DLD1 (cell line): Measurements from ENCODE around the gene RNF41.
"Not testable (repeated sequence)": the region's sequence is repeated elsewhere in the genome, so short reads cannot be mapped to it uniquely, and the experiment has no call there.

ENCODE experiments used
- in situ Hi-C: cut with HindIII; loops from 2 replicates; pipeline ENCODE4 v1.10.0; 2017; ENCODE audit warnings: low sequenced_read_pairs

Gene RNF41

DNA sequence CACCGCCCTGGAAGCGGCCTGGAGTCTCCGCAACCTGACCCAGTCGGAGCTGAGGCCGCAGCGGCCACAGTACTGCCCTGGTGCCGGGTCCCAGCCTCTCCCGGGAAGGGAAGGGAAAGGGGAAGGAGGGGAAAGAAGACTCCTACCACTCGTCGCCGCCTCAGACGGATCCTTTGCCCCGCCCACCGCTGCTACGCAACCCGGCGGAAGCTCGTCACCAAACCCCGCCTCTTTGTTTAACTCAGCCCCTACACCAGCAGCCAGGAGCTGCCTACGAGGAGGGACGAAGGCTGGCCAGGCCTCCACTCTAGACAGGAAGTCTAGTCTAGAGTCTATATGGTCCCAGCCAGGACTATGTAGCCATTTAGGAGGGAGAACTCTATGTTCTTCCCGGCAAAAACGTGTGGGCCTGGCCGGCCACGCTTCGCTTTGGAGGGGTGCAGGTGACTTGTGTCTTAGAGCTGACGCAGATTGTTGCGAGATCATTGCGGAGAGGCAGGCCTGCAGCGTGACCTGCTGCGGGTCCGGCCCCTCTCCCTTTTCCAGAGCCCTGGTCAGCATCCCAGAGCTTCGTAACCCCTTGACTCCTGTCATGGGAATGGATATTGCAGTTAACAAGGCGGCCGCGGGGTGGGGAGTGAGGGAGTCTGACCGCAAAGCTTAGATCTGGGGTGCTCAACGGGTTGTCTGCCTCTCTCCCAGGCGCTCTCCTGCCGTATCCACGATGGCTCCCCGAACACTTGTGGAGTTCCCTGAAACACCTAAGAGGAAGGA lies at the start of gene RNF41:
TSS of gene RNF41 (minus strand) at position 166 of the 774 bp plus-strand sequence. CDS start 7,875 bp downstream, outside the sequence.
- in situ Hi-C loops, result no loop called here

DNA sequence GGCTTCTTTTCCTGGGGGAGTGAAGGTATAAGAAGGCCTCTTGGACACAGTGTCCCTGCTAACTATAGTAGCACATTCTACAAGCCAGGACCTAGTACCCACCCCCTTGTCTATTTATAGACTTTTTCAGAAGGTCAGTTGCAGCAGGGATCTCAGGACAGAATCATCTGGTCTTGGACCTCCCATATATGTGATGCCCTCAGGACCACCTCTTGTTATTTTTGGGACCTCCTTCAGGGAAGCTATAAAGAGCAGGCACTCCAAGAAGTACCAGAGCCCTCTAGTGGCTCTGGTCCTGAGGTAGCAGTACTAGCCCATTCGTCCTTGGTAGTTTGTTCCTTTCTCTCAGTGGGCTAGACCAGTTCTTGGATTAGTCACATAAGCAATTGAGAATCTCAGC lies 49.3 kb upstream of the RNF41 start:
- in situ Hi-C loops, result no loop called here

DNA sequence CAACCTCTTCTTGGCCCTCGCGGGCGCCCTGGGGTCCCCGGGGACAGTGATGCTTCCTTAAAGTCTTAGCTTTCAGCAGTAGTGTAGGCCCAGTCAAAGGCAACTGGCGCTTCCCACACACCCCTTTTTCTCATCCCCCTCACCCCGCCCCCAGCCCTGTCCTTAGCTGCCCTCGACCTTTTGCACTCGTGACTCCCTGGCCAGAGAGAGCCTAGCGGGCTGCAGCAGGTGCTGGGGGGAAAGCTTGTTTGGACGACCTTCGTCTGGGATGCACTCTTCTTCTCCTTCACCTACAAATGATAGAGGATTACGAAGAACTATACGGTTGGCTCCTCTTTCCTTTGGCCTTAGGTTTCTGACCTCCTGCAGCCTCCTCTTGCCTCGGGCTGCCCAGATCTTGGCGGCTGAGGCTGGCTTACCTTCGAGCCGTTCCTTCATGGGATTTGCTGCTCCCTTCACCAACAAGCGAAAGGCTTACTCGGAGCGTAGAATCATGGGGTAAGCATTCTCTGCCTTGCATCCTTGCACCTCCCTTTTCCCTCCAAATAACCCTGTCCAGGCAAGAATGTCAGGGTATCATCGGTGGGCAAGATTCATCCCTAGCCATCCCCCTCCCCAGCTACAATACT lies 45.8 kb upstream of the RNF41 start:
- in situ Hi-C loops, result no loop called here

DNA sequence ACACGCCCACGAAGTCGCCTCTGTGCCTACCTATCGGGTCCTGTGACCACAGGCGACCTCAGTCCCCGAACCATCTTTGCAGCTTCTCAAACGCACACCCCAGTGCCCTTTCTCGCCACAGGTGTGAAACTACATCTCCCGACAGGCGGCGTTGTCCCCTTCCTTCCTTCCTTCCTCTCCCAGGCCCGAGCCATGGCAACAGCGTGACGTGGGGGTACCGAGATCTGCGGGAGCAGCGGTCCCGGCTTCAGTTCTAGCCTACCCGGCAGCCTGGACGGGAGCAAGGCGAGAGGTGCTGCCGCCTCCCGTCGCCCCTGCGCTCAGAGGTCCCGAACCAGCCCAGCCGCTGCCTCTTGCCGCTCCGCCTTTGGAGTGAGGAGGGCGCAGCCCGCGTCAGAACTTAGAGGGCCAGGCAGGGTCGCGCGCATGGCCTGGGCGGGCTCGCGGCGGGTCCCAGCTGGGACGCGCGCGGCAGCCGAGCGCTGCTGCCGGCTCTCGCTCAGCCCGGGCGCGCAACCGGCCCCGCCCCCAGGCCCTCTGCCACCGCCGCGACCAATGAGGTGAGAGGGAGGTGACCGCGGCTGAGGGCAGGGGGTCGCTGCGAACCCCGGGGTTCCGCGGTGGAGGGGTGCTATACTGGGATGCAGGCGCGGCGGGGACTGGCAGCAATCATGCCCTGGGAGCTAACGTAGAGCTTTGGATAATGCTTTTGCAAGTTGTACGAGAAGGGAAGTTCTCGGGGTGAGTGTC lies 45.1 kb upstream of the RNF41 start, which contains the start of gene COQ10A:
TSS of gene COQ10A (plus strand) at position 250 of the 750 bp plus-strand sequence. CDS start at position 427, 177 bp downstream.
- in situ Hi-C loops, result no loop called here

DNA sequence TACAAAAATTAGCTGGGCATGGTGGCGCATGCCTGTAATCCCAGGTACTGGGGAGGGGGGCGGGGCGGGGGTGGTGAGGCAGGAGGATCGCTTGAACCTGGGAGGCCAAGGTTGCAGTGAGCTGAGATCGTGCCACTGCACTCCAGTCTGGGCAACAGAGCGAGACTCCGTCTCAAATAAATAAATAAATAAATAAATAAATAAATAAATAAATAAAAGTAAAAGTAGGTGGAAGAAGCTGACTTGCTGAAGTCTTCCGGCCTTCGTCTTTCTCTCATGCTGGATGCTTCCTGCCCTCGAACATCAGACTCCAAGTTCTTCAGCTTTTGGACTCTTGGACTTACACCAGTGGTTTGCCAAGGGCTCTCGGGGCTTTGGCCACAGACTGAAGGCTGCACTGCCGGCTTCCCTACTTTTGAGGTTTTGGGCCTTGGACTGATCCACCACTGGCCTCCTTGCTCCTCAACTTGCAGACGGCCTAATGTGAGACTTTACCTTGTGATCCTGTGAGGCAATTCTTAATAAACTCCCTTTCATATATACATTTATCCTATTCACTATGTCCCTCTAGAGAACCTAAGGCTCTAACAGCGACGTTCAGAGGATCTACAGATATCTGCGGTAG lies 44.5 kb upstream of the RNF41 start:
- in situ Hi-C loops, result not testable (repeated sequence)

DNA sequence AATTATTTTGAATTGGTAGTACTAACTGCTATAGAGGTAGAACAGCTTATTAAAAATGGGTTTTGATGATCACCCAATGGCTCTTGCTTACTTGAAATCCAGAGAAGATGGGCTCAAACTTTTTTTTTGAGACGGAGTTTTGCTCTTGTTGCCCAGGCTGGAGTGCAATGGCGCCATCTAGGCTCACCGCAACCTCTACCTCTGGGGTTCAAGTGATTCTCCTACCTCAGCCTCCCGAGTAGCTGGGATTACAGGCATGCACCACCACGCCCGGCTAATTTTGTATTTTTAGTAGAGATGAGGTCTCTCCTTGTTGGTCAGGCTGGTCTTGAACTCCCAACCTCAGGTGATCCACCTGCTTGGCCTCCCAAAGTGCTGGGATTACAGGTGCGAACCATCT lies 41.2 kb upstream of the RNF41 start:
- in situ Hi-C loops, result not testable (repeated sequence)

DNA sequence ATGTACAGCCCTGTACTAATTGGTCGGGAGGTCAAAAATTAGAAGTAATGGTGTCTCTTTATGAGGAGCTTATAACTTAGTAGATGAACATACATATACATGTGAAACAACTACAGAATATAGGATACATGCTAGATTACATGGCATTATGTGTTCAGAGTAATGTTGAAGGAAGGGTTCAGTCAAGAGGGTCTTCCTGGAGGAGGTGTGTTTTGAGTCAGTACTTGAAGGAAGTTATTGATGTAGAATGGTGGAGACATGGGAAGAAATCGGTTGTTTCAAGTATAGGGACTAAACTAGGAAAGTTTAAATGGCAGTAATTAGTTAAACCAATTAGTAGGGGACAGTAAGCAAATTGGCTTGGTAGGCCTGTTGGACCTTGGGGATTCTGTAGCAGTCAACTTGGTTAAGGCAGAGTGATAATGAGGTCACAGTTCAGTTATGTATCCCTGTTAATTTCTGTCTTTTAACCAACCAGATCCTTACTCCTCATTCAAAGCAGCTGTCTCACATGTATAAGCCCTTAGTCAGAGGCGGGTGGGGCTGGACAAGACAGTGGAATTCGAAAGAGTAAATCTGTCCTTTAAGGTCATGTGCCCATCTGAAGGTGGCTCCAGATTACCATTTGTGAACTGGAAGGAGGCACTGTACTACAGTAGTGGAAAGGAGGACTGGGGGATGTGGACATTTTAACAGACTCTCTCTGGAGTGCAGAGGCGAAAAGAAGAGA lies 39.9 kb upstream of the RNF41 start:
- in situ Hi-C loops, result no loop called here

DNA sequence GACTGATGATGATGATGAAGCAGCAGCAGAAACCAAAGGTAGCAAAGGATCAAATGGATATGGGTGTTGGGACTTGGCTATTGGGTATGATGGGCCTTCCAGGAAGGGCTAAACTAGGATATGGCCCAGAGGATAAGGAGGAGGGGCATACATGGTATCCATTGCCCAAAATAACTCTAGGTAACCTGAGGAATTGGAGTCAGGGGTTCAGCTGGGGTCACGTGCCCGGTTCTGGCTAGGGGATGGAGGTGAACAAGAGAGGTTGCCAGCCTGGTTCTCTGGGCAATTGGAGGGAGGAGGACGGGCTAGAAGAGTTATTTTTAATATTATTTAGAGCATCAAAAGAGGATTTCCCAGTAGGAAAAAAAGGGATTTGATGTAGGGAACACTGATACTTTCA lies 39.2 kb upstream of the RNF41 start:
- in situ Hi-C loops, result no loop called here

DNA sequence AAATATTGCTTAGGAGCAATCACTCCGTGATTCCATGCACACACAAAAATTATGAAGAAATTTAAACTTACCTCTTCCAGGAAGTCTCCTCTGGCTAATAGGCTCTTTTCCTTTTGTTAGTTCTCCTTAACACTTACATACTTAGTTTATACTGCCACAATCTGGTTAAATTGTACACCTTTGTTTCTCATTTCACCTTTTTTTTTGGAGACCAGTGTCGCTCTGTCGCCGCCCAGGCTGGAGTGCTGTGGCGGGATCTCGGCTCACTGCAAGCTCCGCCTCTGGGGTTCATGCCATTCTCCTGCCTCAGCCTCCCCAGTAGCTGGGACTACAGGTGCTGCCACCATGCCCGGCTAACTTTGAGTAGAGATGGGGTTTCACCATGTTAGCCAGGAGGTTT lies 38.7 kb upstream of the RNF41 start:
- in situ Hi-C loops, result no loop called here

DNA sequence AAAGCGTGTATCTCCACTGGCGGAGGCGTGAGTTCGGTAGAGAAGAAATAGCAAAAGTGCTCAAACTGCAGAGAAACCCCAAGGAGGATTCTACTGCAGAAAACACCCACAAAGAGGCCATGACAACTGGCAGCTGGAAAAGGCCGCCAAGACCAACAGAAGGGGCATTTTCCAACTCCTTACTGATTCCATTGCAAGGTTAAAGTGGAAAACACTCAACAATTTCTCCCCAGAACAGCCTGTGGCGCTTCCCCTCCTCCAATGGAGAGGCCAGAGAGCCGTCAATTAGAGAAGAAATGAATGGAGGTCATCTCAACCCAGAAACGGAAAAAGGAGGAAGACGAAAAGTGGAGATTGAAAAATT lies 37.1 kb upstream of the RNF41 start:
- in situ Hi-C loops, result no loop called here

DNA sequence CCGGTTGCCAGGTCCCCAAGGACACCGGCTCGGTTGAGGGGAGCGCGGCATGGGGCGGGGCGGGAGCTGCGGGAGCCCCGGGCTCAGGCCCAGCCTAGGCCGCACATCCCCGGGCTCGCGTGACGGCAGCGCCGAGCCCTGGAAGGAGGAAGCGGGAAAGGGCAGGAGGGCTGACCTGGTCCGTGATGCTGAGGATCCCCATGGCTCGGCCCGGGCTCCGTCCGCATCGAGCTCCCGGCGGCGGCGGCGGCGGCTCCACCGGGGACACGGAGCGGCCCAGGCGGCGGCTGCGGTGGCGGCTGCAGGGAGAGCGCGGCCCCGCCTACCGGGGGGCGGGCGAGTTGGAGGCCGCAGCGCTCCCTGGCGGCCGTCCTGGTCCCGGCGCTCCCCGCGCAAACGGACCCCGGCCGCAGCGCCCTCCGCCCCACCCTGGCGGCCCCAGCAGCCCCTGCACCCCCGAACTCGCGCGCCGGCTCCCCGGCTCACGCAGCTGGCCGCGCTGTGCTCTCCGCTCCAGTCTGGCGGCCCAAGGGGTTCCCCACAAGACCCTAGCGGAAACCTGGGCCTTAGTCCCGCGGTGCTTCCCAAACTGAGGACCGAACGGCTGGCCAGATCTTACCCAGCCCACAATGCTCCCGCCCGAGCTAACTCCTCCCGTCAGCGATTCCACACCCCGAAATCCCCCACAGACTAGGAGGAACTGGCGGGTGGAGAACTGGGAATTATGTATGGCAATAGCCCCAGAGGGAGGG lies 36.5 kb upstream of the RNF41 start, which contains the start of gene ANKRD52:
TSS of gene ANKRD52 (minus strand) at position 317 of the 752 bp plus-strand sequence. CDS start at position 202, 115 bp downstream.
- in situ Hi-C loops, result no loop called here

DNA sequence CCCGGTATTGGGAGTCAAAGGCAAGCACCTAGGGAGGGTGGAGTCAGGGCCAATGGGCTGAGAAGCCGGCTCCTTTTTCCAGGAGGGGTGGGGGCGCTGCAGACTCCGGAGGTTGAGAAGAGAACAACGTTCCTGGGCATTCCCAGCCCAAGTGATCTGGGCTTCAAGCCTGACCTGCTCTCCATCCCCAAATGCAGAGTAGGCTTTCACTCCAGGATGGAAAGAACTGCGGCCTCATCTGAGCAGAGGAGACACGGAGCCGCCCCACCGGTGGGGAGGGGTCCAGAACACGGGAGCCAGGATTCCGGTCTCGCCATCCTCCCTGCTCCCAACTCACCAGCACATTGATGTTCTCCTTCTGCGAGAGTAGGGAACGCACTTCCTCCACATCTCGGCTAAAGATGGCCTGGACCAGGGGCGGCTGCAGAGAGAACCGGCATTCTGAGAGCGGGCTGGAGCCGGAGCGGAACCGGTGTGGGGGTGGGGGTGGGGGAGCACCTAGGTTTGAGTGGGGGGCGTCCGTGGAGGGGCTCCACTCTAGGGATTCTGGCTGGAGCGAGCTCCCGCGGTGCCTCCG lies 35.9 kb upstream of the RNF41 start:
- in situ Hi-C loops, result no loop called here

DNA sequence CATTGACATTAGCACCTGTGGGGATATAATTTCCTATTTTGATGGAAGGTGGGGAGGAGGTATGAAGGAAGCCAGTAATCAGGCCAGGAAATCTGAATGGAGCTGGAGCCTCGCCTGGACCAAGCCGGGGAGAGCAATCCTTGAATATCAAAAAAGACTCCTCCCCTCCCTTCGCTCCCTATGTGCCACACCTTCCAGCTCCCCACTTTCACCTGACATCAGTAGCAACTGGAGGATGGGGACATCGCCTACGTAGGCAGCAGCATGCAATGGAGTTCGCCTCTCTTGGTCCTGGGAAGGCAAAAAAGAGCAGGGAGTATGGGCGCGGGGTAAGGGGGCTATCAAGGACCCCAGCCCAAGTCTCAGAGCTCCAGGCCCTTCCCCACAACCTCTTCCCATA lies 35.3 kb upstream of the RNF41 start:
- in situ Hi-C loops, result no loop called here

DNA sequence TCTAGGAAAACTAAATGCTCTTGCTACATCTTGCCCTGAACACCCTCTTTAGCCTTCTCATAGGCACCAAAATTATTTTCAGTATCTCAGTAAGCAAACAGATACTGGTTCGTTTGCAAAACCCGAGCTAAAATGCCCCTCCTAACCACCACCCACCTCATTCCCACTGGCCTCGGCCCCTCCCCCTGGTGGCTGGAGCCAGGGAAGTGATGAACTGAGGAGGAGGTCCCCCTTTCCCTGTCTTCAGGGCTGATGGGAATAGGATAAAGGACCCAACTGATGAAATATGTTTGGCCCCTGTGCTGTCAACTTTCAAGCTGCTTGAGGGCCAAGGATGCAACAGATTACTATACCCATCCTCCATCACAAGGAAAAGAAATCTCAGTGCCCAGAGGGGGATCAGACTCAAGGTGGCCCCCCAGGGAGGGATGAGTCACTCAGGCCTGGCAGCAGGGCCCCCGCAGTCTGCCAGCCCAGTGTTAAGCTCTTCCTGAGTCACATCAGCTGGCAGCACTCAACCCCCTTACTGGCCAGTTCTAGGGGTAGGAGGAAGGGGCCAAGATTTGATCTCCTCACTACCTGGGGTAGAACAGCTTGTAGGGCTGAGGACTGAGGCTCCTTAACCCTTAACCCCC lies 34.7 kb upstream of the RNF41 start:
- in situ Hi-C loops, result no loop called here

DNA sequence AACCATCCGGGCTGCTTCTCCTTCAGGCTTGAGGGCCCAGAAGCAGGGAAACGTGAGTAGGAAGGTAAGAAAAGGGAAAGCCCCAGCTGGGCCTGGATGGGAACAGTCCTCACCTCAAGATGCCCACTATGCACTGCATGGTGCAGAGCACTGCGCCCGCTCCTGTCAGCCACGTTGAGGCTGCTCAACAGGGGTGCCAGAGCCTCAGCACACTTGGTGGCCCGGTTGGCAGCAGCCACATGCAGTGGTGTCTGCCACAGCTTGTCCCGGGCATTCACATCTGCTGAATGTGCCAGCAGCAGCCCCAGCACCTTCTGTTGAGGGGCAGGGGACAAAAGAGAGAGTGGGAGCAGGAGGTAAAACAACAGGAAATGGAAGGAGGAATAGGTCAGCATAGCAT lies 33.9 kb upstream of the RNF41 start:
- in situ Hi-C loops, result no loop called here

DNA sequence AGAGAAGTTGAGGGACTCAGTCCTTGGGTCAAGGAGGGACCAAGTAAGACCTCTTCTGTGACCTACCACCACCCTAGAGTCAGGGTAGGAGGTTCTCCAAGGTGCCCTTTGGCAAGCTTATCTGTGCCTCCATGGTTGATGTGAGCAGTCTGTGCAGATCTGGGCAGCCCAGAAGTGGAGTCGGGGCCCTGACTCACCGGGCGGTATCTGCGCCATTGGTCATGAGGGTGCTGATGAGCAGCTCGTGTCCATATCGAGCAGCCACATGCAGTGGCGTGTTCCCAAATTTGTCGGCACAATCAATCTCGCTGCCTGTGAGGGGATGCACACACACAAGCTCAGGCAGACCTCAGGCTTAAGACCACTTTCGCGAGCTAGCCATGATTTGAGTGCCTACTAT lies 31.4 kb upstream of the RNF41 start:
- in situ Hi-C loops, result no loop called here

DNA sequence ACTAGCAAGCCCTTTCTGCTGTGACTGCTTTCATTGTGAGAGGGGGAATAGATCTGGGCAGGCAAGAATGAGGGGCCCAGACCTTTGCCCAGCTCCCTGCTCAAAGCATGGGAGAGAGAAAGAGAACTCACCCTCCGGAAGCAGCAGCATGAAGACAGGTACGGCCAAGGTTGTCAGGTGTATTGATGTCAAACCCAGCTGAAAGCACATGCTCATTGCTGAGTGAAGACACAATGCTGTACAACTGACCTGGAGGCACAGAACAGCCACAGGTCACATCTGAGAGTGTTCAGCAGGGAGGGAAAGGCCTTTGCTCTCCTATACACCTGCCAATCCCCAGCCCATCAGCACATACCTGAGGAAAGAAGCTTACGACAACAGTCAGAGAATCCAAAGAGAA lies 30.9 kb upstream of the RNF41 start:
- in situ Hi-C loops, result no loop called here

DNA sequence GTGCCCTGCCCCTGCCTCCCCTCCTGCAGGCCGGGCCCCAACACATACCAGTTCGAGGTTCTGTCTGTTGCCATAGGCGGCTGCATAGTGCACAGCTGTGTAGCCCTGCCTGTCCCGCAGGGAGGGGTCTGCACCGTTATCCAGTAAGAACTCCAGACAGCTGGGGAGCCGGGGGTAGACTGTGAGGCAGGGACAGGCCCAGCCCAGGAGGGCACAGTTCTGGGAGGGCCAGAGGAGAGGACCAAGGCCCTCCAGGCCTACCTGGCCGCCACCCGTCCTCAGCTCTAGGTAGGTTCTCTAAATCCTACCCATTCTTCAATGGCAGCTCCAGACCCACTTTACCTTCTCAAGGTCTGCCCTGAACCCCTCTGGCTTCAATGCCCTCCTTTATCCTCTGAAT lies 27.0 kb upstream of the RNF41 start:
- in situ Hi-C loops, result no loop called here

DNA sequence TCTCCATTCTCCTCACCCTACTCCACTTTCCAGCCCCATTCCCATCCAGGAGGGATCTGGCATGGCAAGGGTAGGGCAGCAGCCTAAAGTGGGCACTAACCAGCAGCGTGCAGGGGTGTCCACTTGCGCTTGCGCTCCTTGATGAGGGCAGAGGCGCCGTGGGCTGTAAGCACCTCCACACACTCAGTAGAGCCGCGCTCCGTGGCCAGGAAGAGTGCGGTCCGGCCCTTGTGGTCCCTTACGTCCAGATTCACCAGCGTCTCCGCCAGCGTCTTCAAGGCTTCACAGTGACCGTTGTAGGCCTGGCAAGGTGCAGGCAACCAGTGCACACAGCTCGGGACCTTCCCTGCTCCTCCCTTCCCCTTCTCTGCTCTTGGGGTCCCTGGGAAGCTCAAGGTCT lies 26.2 kb upstream of the RNF41 start:
- in situ Hi-C loops, result no loop called here
